ENCODE measurements around the gene C1orf159.

DNA sequence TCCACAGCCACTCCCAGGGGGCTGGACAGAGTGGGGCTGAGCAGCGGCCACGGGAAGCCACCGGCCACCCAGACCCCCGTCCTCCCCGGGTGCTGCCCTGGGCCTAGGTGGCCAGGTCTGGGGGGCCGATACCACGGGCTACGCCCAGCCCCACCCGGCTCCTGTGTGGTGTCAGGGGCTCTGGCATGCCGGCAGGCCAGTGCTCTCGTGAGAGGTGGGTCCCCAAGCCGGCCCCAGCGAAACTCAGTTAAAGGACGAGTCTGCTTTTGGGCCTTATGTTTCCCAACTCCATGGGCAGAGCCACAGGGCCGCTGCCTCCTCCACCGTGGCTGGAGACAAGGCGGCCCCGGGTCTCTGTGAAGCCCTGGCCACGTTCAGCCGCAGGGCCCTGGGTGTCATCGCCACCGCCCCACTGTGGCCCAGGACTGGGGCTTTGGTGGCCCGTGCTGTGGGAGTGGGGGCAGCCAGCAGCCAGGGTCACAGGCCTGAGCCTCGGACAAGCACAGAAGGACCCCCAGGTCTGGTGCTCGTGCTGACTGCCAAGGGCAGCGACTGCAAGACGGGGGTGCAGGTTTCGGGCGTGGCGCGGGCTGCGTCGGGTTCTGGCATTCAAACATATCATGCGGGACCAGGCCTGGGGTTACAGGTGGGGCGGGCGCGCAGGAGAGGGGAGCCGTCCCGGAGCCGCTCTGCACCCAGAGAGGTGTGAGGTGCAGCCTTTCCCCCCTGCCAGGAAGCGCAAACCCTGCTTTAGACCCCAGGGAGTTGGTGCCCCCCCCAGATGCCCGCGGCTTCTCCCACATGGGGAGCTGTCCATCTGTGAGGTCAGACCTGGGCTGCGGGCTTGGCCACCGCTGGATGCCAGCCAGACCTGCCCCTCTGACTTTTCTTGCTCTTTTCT, 11.9 kb upstream of the C1orf159 start:
- TF ChIP-seq, protein P1, sequence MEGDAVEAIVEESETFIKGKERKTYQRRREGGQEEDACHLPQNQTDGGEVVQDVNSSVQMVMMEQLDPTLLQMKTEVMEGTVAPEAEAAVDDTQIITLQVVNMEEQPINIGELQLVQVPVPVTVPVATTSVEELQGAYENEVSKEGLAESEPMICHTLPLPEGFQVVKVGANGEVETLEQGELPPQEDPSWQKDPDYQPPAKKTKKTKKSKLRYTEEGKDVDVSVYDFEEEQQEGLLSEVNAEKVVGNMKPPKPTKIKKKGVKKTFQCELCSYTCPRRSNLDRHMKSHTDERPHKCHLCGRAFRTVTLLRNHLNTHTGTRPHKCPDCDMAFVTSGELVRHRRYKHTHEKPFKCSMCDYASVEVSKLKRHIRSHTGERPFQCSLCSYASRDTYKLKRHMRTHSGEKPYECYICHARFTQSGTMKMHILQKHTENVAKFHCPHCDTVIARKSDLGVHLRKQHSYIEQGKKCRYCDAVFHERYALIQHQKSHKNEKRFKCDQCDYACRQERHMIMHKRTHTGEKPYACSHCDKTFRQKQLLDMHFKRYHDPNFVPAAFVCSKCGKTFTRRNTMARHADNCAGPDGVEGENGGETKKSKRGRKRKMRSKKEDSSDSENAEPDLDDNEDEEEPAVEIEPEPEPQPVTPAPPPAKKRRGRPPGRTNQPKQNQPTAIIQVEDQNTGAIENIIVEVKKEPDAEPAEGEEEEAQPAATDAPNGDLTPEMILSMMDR (IDR thresholded peaks at IDR 0.05; ENCODE audit: low read length) = no peak
- peak; percentile 59 for TF ChIP-seq EZH2 (optimal IDR thresholded peaks at IDR 0.05; ENCODE audit: low read depth, low read length)
- TF ChIP-seq EZH2phosphoT487 (IDR thresholded peaks at IDR 0.05; ENCODE audit: low read length) = no peak
